Measurements from ENCODE around the gene GADD45G. TPM values are rescaled to one million over a fixed set of nuclear protein-coding genes. Genes with fewer than 3 reads are reported as not detected.

The GADD45G gene
- total RNA-seq, 1 donor from 2014 or later: 54.0 TPM

DNA sequence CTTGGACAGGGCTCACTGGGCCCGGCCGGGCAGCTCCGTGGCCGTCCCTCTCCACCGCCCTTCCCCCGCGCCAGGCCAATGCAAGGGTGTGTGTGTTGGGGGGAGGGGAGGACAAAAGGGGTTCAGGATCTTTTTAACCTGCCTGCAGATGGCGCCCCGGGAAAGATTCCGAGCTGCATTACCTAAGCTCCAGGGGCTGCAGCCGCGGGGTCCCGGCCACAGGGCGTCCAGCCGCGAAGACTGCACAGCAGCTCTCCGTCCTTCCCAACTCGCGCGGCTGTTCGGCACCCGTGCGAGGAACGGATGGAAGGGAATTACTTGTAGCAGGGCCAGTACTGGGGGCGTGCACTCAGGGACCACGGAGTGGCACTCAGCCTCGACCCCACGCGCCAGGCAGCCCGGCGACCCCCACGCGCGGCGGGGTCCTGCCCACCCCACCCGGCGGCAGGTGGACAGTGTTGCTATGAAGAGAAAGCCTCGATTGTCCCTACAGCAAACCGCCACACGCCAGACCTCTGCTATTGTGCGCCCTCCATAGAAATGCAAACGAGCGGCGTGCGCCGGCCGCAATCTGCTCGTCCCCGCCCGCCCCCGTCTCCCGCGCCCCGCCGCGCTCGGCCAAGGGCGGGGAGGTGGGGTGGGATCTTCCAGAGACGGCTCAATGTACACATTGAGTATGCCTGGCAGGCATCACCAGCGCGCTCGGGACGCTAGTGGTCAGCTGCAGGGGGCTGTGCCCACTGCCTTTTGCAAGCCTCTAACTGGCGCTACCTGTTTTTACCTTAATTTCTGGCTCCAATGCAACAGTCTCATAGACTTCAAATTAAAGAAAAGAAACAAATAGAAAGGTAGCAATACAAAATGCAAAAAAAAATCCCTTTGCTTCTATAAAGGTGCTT lies 796 bp upstream of the GADD45G start:
- DNase-seq (peak; percentile 86), ATAC-seq (peak; percentile 65)
- intact Hi-C loops (cut with micrococcal nuclease): loop anchor here (2.0 to 5.0 kb wide), 2 partner anchors 313 to 493 kb away; no protein-coding TSS in a partner anchor

GRCh38 chr9:89605465-89606048 lies 745 bp downstream of the GADD45G start:
- DNase-seq (peak; percentile 77), ATAC-seq (peak; percentile 47)
- intact Hi-C loops (cut with micrococcal nuclease): no loop called here

- peak; percentile 88 for DNase-seq
- intact Hi-C loops (cut with micrococcal nuclease): no loop called here
- peak; percentile 61 for ATAC-seq
Observed at GRCh38 chr9:89606049-89606623, 1.3 kb downstream of the GADD45G start.

GRCh38 chr9:89606624-89607311 lies 2.0 kb downstream of the GADD45G start:
- ATAC-seq (peak; percentile 12), DNase-seq (peak; percentile 47)
- intact Hi-C loops (cut with micrococcal nuclease): no loop called here

GRCh38 chr9:89608641-89609335 lies 4.0 kb downstream of the GADD45G start:
- intact Hi-C loops (cut with micrococcal nuclease): no loop called here
- ATAC-seq: no peak
- DNase-seq: no peak

- no peak for ATAC-seq
- intact Hi-C loops (cut with micrococcal nuclease): no loop called here
- no peak for DNase-seq
Observed at GRCh38 chr9:89609426-89610006, 4.7 kb downstream of the GADD45G start.

DNA sequence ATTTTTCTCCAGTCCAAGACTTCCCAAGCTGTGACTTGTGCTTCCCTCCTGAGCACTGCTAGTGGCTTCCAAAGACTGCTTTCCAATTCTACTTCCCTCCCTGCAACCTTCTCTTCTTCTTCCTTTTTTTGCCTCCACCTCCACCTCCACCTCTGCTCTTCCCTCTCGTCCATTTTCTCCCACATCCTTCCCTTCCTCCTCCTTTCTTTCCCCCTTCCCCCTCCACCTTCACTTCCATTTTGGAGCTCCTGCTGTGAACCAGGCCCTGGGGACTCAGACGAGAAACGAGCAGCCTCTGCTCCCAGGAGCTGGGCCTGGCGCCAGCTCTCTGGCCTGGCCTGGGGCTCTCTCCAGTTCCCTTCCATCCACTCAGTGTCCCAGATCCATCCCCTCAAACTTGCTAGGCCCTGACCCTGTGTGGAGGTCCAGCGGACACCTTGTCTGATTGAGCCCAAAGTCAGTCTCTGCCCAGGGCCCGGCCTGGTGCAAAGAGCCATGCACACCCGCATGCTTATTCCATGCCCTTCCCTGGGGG lies 5.6 kb downstream of the GADD45G start:
- DNase-seq (no peak), ATAC-seq (no peak)
- intact Hi-C loops (cut with micrococcal nuclease): no loop called here

DNA sequence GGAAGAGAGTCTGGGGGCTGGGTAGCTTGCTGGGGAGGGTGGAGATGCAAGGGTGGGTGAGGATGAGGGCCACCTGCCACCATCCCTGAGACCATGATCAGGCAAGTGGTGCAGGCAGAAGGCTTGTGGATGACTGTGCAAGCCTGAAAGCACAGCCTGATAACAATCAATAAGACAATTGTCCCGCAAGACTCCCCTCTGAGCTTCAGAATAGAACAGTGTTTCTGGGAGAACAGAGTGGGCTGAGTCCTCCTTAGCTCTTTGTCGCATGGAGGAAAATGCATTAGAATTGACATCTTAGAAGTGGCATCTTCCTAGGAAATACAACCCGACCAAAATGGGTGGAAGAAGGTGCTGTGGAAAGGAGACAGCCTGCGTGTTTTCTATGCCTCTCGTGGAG lies 6.6 kb downstream of the GADD45G start:
- intact Hi-C loops (cut with micrococcal nuclease): no loop called here
- DNase-seq (no peak), ATAC-seq (no peak)

DNA sequence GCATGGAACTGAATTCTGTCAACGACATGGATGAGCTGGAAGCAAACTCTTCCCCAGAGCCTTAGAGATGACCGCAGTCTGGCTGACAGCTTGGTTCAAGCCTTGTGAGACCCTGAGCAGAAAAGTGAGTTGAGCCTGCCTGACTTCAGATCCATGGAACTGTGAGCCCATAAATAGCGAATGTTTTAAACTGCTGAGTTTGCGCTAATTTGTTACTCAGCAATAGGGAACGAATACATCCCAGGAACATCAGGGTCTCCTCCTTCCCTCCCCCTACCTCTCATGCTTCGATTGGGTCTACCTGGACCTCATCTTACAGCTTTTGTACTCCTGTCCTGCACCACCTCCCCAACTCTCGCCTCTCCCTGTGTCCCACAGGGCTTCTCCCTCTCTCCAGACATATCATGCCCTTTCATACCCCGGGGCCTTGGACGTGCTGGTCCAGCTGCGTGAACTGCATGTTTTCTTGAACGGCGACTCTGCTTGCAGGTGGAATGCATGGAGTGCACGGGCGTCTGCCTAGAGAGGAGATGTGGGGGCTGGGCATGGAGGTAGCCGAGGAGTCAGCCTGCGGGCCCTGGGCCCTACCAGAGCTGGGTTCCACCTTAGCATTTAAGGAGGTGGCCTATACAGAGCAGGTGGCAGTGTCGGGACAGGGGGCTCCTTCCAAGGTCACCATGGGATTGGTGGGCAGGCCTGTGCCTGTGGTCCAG lies 7.9 kb downstream of the GADD45G start:
- intact Hi-C loops (cut with micrococcal nuclease): no loop called here
- no peak for DNase-seq
- no peak for ATAC-seq

- intact Hi-C loops (cut with micrococcal nuclease): no loop called here
- ATAC-seq (no peak), DNase-seq (no peak)
Observed at GRCh38 chr9:89613912-89614892, 9.4 kb downstream of the GADD45G start.

- no peak for DNase-seq
- peak; percentile 42 for ATAC-seq
- intact Hi-C loops (cut with micrococcal nuclease): no loop called here
Observed at GRCh38 chr9:89615661-89616060, 10.8 kb downstream of the GADD45G start.

DNA sequence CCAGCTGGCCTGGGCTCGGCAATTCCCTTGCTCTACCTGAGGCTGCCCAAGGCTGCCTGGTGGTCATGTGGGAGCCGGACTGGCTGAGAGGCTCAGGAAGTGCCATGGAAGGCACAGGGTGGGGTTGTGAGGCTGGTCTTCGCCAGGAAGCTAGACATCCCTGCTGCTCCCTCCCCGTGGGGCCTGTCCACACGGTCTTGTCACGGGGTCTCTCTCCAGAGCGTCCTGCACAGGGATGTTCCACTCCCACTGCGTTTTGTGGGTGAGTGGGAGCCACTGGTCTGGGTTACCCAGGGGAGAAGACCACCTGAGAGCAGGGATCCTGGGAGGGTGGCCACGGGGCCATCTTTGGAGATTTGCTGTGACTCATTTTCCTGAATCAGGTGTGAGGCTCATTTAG lies 11.6 kb downstream of the GADD45G start:
- no peak for DNase-seq
- no peak for ATAC-seq
- intact Hi-C loops (cut with micrococcal nuclease): no loop called here

- ATAC-seq: peak; percentile 62
- no peak for DNase-seq
- intact Hi-C loops (cut with micrococcal nuclease): no loop called here
Observed at GRCh38 chr9:89617978-89618377, 13.2 kb downstream of the GADD45G start.

DNA sequence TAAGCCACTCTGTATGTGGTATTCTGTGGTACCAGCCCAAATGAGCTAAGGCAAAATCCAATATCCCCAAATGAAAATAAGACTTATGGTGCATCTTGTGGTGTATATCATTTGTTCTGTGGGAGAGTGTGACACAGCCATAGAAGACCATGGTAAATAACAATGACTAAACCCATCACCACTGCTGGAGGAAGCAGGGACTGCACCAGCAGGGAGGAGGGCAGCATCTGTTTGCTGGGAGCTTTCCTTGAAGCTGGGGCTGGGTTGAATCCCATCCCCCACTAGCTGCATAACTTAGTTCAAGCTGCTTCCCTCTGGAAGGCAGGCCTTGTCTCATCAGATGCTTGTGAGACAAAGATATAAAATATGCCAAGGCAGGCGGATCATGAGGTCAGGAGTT lies 14.2 kb downstream of the GADD45G start:
- intact Hi-C loops (cut with micrococcal nuclease): no loop called here
- DNase-seq (no peak), ATAC-seq (no peak)

GRCh38 chr9:89619424-89620138 lies 14.8 kb downstream of the GADD45G start:
- intact Hi-C loops (cut with micrococcal nuclease): no loop called here
- ATAC-seq (no peak), DNase-seq (no peak)

DNA sequence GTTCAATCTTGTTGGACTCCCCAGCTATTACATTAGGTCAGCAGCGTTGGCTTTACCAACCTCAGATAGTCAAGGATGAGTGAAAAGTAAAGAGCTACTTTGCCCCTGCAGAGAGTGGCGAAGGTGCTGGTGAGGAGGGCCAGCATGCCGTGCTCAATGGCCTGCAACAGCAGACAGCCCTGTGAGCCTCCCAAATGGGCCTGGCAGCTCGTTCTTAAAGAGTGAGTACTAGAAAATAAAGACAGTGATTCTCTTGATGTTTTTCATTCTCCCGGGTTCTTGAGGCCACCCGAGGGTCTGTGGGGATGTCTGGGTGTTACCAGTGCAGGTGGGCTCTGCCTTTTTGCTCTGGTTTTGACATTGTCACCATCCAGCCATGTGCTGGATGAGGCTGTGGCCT lies 16.2 kb downstream of the GADD45G start:
- no peak for ATAC-seq
- intact Hi-C loops (cut with micrococcal nuclease): no loop called here
- DNase-seq: no peak
